ENCODE data around the gene PPP5C.
"Not testable (repeated sequence)": the region's sequence is repeated elsewhere in the genome, so short reads cannot be mapped to it uniquely, and the experiment has no call there.

PPP5C gene

GRCh38 chr19:46384396-46384795 lies 37.5 kb downstream of the PPP5C start:
- DNase-seq (ENCODE audit: low read depth in 1 of 2, low spot score in 1 of 2): no peak

- DNase-seq (ENCODE audit: low read depth in 1 of 2, low spot score in 1 of 2): no peak
These were observed 38.7 kb downstream of the PPP5C start for GRCh38 chr19:46385636-46386035.

GRCh38 chr19:46386151-46386550 lies 39.3 kb downstream of the PPP5C start:
- DNase-seq (ENCODE audit: low read depth in 1 of 2, low spot score in 1 of 2): no peak

DNA sequence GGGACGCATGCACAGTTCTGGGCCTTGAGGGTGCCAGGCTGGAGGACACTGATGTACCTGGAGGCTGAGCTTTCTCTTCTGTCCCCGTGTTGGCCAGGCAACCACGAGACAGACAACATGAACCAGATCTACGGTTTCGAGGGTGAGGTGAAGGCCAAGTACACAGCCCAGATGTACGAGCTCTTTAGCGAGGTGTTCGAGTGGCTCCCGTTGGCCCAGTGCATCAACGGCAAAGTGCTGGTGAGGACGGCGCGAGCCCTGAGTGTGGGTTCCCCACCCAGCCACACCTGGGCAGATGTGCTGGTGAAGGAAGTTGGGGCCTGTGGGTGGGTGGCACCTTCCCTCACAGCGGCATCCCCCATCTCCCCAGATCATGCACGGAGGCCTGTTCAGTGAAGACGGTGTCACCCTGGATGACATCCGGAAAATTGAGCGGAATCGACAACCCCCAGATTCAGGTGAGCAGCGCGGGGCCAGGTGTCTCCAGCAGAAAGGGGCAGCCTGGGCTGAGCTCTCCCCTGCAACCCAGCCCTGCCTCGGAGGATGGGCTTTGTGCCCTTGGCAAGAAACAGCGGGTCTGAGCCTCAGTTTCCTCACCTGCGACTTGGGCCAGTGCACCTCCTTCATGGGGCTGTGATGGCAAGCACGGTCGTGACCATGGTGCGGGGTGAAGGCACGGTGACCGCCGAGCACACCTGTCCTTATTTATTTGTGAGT lies 40.3 kb downstream of the PPP5C start:
- no peak for DNase-seq (ENCODE audit: low read depth in 1 of 2, low spot score in 1 of 2)

DNA sequence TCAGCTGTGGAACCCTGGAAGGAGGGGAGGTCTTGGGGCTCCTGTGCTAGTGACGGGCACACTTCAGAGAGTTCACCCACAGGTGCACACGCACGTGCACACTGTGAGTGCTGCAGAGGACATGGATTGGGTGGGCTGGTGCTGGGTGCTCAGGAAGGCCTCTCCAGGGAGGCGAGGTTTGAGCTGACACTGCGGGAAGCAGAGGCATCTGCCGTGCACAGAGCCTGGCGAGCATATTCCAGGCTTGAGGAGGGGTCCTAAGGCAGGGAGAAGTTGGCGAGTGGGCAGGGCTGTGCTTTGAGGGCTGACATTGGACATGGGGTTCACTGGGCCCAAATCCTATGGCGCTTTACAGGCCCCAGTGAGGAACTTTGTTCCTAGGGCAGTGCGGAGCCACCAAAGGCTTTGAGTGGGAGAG lies 40.8 kb downstream of the PPP5C start:
- no peak for DNase-seq (ENCODE audit: low read depth in 1 of 2, low spot score in 1 of 2)

DNA sequence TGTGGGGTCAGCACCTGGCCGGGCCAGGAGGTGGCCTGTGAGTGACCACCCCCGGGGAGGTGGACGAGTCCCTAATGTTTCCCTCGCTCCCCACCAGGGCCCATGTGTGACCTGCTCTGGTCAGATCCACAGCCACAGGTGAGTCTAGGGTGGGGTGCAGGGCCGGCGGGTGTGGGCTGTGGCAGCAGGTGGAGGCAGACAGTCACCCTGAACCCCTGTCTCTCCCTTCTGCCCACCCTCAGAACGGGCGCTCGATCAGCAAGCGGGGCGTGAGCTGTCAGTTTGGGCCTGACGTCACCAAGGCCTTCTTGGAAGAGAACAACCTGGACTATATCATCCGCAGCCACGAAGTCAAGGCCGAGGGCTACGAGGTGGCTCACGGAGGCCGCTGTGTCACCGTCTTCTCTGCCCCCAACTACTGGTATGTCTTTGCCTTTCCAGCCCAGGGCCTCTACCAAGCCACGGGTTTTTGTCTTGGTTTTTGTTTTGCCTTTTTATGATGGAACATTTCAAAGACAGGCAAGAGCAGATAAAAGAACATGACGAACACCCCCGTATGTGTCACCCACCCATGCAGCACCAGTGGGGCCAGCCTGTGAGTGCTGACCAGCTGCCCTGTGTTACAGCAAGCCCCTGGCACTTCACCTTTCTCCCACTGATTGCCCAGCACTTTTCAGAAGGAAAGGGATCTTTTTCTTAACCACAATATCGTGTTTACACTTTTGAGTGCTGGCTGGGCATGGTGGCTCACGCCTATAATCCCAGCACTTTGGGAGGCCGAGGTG lies 41.6 kb downstream of the PPP5C start:
- no peak for DNase-seq (ENCODE audit: low read depth in 1 of 2, low spot score in 1 of 2)

DNA sequence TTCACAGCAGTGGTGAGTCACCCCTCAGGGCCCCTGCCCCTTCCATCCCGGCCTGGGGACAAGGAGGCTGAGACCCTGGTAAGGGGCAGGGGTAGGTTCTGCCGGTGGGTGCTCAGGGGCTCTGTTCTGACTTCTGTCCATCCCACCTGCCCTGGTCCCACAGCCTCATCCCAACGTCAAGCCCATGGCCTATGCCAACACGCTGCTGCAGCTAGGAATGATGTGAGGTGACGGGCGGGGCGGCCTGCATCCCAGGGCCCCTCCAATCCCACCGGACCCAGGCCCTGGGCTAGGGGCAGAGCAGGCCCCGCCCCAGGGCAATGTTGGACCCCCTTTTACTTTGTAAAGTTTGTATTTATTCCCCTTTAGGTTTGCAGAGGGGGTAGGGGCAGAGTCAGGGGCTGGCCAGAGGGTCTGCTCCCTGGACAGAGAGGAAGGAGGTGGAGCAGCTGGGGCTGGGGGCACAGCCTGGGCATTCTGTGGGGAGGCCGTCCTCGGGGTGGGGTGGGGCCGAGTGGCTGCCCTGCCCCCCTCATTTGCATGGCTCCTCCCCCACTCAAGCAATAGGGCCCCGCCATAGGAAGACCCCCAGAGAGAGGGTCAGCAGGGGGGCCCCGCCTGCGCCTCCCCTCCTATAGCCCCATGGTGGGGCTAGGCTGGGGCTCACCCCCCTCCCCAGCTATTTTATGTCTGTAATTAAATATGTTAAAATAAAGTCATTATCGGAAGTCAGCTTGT lies 43.4 kb downstream of the PPP5C start:
- DNase-seq (ENCODE audit: low read depth in 1 of 2, low spot score in 1 of 2): no peak

- no peak for DNase-seq (ENCODE audit: low read depth in 1 of 2, low spot score in 1 of 2)
These were observed 44.0 kb downstream of the PPP5C start for GRCh38 chr19:46390866-46391265.

GRCh38 chr19:46391296-46392251 lies 44.7 kb downstream of the PPP5C start:
- no peak for DNase-seq (ENCODE audit: low read depth in 1 of 2, low spot score in 1 of 2)

GRCh38 chr19:46392252-46392801 lies 45.4 kb downstream of the PPP5C start:
- no peak for DNase-seq (ENCODE audit: low read depth in 1 of 2, low spot score in 1 of 2)

- DNase-seq (ENCODE audit: low read depth in 1 of 2, low spot score in 1 of 2): no peak
These were observed 46.0 kb downstream of the PPP5C start for GRCh38 chr19:46392837-46393236.

GRCh38 chr19:46393456-46394401 lies 46.8 kb downstream of the PPP5C start:
- no peak for DNase-seq (ENCODE audit: low read depth in 1 of 2, low spot score in 1 of 2)

DNA sequence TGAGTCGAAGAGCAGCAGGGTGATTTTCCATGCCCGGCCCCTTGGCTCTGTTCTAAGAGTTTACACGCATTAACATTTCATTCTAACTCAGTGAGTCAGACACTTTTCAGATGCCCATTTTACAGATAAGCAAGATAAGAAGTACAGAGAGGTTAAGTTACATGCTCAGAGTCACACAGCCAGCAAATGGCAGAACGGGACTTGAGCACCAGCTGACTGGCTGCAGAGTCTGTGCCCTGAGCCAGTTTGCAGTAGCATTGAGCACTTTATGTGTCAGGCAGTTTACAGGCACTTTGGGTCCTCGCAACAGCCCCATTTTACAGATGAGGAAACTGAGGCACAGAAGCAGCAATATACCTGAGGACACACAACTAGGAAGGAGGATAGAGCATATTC lies 47.5 kb downstream of the PPP5C start:
- no peak for DNase-seq (ENCODE audit: low read depth in 1 of 2, low spot score in 1 of 2)

DNA sequence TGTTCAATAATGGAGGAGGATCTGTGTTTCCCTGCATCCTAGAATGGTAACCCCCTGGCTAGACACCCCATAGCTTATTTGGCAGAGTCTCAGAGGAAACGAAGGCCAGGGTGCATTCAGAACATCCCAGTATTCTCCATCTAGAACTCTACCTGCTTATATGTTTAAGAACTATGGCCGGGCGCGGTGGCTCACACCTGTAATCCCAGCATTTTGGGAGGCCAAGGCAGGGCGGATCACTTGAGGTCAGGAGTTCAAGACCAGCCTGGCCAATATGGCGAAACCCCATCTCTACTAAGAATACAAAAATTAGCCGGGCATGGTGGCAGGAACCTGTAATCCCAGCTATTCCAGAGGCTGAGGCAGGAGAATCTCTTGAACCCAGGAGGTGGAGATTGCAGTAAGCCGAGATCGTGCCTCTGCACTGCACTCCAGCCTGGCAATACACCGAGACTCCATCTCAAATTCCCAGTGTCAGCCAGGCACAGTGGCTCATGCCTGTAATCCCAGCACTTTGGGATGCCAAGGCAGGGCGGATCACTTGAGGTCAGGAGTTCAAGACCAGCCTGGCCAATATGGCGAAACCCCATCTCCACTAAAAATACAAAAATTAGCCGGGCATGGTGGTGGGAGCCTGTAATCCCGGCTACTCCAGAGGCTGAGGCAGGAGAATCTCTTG lies 51.1 kb downstream of the PPP5C start:
- not testable (repeated sequence) for DNase-seq (ENCODE audit: low read depth in 1 of 2, low spot score in 1 of 2)

GRCh38 chr19:46402725-46403124 lies 55.8 kb downstream of the PPP5C start:
- no peak for DNase-seq (ENCODE audit: low read depth in 1 of 2, low spot score in 1 of 2)

DNA sequence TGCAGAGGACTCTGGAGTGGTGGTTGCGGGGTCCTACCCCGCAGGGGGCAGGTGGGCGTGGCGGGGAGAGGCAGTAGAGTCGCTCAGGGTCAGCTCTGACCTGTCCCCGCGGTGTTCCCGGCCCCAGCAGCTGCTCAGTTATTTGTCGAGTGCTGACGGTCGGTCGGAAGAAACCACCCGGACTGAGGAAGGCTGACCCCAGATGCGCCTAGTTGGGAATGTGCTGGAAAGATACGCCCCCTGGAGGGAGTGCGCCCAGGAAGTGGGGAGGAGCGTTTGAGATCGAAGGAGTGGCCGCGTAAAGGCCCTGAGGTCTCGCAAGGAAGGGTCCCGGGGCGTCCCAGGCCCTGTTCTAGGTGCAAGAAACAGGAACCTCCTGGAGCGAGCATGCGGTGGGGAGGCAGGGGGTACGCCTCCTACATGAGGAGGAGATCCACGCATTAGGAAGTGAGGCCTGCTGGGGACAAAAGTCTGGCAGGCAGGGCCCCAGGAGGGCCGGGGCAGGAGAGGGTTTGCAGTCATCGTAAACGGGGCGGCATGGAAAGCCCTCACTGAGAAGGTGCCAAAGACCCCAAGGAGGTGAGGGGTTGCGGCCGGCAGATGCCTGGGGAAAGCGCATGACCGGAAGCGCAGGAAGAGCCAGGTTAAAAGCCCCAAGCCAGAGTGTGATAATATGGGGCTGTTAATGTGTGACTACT lies 57.3 kb downstream of the PPP5C start:
- DNase-seq (ENCODE audit: low read depth in 1 of 2, low spot score in 1 of 2): no peak

GRCh38 chr19:46404753-46405468 lies 58.0 kb downstream of the PPP5C start:
- DNase-seq (ENCODE audit: low read depth in 1 of 2, low spot score in 1 of 2): no peak

DNA sequence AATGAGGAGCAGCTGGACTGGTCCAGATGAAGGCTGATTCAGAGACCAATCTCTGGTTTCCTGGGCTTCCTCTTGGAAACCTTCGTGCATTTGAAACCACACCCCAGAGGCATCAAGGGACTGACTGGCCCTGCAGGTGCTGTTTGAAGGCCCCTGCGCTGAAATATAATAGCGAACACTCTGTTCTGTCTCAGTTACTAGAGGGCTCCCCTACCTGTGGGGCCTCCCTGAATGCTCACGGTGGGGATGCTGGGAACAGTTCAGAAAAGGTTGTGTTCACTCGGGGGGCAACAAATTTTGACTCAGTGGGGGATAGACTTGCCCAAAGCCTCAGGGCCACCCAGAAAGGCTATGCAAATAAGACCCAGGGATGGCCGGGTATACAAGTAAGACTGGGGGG lies 60.1 kb downstream of the PPP5C start:
- no peak for DNase-seq (ENCODE audit: low read depth in 1 of 2, low spot score in 1 of 2)

Measured in activated CD4-positive, alpha-beta T cell treated with anti-CD3 and anti-CD28 coated beads, Interleukin-2, amount 50 U/mL, for 24 hours (primary cell).